ENCODE results near the gene RDM1.

DNA sequence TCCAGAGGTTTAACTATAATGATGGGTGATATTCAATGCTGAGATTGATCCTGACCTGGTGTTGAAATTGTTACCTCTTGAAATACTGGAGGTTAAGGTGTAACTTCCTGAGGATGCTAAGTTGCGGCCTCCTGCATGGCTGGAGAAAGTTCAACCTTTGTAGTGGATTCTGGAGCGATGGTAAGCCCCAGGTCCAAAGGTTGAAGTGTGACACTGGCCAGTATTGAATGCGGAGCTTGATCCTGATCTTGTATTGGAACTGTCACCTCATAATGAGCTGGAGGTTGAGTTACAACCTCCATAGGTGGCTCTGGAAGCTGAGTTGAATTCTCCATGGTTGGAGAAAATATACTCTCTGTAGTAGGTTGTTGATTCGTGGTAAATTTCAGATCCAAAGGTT, 17.0 kb downstream of the RDM1 start:
- TF ChIP-seq, protein P1, sequence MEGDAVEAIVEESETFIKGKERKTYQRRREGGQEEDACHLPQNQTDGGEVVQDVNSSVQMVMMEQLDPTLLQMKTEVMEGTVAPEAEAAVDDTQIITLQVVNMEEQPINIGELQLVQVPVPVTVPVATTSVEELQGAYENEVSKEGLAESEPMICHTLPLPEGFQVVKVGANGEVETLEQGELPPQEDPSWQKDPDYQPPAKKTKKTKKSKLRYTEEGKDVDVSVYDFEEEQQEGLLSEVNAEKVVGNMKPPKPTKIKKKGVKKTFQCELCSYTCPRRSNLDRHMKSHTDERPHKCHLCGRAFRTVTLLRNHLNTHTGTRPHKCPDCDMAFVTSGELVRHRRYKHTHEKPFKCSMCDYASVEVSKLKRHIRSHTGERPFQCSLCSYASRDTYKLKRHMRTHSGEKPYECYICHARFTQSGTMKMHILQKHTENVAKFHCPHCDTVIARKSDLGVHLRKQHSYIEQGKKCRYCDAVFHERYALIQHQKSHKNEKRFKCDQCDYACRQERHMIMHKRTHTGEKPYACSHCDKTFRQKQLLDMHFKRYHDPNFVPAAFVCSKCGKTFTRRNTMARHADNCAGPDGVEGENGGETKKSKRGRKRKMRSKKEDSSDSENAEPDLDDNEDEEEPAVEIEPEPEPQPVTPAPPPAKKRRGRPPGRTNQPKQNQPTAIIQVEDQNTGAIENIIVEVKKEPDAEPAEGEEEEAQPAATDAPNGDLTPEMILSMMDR (conservative IDR thresholded peaks at IDR 0.05; ENCODE audit: low read length) = no peak
- TF ChIP-seq EZH2phosphoT487 (IDR thresholded peaks at IDR 0.05; ENCODE audit: borderline replicate concordance, low read depth, low read length) = no peak
